HFF-Myc (cell line): ENCODE data around the gene FARP1.

ENCODE experiments used
- DNase-seq: peaks from one replicate; pipeline ENCODE4 v3.0.0-alpha.2; 2011; ENCODE audit warnings: low read depth; ENCODE audit errors: extremely low read depth
- H3K4me3 ChIP-seq: replicated peaks from 2 replicates; pipeline ENCODE4 v1.5.1; 2011; ENCODE audit warnings: low read depth, mild to moderate bottlenecking, control low read depth, low read length
- TF ChIP-seq, protein P1 (sequence below): IDR thresholded peaks from 2 replicates; pipeline ENCODE4 v1.5.1; 2012; ENCODE audit warnings: mild to moderate bottlenecking, low read depth, low read length, control low read depth; ENCODE audit errors: missing control alignments

The FARP1 gene

DNA sequence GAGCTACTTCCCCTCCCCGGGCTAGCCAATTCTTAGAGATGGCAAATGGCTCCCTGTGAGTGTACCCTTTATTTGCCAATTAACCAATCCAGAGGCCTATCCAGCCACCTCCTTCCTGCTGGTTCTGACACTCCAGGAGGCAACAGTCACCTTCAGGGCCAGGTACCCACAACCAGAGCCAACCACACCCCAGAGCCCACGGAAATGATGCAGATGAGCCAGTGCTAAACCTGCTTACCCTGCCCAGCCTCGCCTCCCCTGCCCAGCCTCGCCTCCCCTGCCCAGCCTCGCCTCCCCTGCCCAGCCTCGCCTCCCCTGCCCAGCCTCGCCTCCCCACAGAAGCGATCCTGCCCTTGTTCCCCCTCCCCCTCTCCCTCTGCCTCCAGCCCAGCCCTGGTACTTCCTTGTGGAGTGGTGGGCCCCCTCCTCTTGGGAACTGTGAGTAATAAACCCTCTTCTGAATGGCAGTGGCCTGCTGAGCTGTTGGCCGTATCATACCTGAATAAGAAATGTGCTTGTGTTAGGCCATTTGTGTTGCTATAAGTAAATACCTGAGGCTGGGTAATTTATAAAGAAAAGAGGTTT, 207.9 kb downstream of the FARP1 start:
- DNase-seq = no peak
- H3K4me3 ChIP-seq = no peak overlapping the region
- TF ChIP-seq, protein P1, sequence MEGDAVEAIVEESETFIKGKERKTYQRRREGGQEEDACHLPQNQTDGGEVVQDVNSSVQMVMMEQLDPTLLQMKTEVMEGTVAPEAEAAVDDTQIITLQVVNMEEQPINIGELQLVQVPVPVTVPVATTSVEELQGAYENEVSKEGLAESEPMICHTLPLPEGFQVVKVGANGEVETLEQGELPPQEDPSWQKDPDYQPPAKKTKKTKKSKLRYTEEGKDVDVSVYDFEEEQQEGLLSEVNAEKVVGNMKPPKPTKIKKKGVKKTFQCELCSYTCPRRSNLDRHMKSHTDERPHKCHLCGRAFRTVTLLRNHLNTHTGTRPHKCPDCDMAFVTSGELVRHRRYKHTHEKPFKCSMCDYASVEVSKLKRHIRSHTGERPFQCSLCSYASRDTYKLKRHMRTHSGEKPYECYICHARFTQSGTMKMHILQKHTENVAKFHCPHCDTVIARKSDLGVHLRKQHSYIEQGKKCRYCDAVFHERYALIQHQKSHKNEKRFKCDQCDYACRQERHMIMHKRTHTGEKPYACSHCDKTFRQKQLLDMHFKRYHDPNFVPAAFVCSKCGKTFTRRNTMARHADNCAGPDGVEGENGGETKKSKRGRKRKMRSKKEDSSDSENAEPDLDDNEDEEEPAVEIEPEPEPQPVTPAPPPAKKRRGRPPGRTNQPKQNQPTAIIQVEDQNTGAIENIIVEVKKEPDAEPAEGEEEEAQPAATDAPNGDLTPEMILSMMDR = no peak

DNA sequence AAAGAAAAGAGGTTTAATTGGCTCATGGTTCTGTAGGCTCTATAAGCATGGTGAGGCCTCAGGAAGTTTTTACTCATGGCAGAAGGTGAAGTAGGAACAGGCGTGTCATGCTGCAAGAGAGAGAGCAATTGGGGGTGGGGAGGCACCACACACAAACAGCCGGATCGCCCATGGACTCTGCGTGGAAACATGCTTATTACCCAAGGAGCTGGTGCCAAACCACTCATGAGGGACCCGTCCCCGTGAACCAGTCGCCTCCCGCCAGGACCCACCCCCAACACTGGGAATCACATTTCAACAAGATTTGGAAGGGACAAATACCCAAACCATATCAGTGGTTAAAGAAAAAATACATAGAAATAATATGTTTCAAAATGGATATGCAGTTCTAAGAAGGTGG, 208.7 kb downstream of the FARP1 start:
- no peak for DNase-seq
- TF ChIP-seq, protein P1 = no peak

DNA sequence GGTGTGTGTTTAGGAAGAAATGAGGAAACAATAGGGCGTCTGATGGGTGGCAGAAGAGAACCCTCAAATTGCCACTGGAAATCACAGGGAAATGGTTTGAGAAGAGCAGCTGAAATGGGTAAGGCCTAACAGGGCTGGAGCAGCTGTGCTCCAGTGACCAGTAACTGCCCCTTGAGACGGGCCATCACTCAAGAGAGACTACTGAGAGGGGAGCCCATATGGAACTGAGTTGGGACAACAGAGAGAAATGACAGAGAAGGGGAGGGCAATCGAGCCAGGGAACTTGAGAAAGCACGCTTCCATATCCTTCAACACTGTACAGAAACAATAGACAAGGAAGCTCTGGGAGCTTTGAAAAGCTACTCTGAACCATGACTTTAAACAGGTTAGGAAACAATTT, 209.3 kb downstream of the FARP1 start:
- no peak for DNase-seq
- H3K4me3 ChIP-seq = no peak overlapping the region
- TF ChIP-seq, protein P1 = no peak

More for the DNA sequence above, 208.7 kb downstream of the FARP1 start:
- no peak overlapping the region for H3K4me3 ChIP-seq

DNA sequence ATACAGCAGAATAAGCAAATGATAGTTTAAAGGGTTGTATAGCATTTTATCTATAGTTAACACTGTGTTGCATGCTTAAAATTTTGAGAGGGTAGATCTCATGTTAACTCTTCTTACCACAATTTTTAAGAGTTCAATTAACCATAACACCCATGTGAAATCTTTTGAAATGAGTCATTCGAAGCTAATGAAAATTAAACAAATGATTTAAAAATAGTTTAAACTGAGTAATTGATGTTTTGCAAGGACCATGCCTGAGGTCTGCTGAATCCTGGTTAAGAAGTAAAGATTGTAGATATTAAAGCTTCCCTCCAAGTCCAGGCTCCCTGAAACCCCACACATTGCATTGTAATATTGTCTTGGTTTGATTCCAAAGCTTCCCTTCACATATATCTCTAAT, 210.9 kb downstream of the FARP1 start:
- no peak overlapping the region for H3K4me3 ChIP-seq
- DNase-seq = no peak
- TF ChIP-seq, protein P1 = no peak

DNA sequence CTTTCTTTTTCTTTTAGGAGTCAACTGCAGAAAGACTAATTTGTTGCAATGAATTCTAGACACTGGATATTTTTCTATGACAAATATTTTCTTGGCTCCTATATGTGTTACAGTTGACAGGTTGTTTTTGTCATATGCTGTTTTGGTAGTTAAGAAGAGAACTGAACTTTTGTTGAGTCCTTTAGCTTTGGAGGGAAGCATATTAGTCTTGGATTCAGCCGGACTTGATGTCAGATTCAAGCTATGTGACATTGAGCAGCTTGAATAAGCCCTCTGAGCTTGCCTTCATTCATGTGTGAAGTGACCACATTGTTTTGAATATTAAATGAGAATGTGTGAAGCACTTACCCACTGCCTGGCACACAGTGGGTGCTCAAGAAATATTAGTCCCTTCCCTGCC, 216.0 kb downstream of the FARP1 start:
- TF ChIP-seq, protein P1 = no peak
- DNase-seq = no peak
- no peak overlapping the region for H3K4me3 ChIP-seq

DNA sequence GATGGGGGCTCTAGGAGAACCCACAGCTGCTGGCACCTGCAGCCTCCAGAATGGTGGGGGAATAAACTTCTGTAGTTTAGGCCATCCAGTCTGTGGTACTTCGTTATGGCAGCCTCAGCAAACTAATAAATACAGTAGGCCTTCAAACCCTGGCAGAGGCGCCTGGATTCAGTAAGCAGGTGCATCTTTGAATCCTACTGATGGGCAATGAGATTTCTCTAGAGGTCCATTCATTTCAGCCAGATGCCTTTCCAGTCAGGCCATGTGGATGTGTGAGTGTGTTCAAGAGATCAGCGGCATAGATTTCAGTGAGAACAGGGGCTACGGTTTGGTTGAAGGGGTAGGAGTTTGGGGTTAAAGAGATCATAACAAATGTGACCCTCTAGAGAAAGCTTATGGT, 217.7 kb downstream of the FARP1 start:
- no peak overlapping the region for H3K4me3 ChIP-seq
- DNase-seq = no peak
- TF ChIP-seq, protein P1 = no peak

DNA sequence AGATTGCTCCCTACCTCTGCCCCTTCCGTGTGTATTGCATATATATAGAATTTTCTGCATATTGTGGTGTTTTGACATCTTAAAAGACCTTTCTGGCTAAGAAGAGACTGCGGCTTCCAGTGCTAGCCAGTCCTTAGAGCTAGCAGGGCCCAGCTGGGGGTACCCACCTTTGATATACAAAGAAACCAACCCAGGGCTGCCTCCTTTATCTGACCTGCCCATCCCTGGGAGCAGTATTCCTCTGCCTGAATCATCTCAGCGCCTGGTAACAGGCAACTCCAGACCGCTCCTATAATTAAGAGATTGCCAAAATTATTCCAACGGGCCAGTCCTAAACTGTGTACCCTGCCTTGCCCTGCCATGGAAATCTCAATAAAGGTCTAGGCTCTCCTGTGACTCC, 220.4 kb downstream of the FARP1 start:
- no peak overlapping the region for H3K4me3 ChIP-seq
- TF ChIP-seq, protein P1 = no peak
- no peak for DNase-seq
